Retinal pigment epithelial cell (primary cell): ENCODE results near the gene RNLS.

ENCODE experiments used
- DNase-seq: peaks from one replicate; pipeline ENCODE4 v3.0.0-alpha.2; 2010; ENCODE audit warnings: low read depth
- H3K4me3 ChIP-seq: 2 replicates; pipeline ENCODE4 v1.5.1; 2011; ENCODE audit warnings: mild to moderate bottlenecking, low read length, control low read depth, moderate library complexity
- CTCF ChIP-seq: conservative IDR thresholded peaks from 2 replicates; pipeline ENCODE4 v1.5.1; 2011; ENCODE audit warnings: low read depth, low read length, control low read depth, inconsistent platforms

The RNLS gene

GRCh38 chr10:88322324-88323063, 260.6 kb downstream of the RNLS start:
- DNase-seq, result no peak

GRCh38 chr10:88319960-88320517, 263.1 kb downstream of the RNLS start:
- no peak for TF ChIP-seq CTCF
- no peak for DNase-seq
- no peak overlapping the region for H3K4me3 ChIP-seq

More at GRCh38 chr10:88322324-88323063, 260.6 kb downstream of the RNLS start:
- TF ChIP-seq CTCF, result no peak
- no peak overlapping the region for H3K4me3 ChIP-seq

- DNase-seq, result no peak
- TF ChIP-seq CTCF, result peak; percentile 11
- H3K4me3 ChIP-seq, result no peak overlapping the region
These were observed 264.3 kb downstream of the RNLS start for GRCh38 chr10:88318803-88319202.

- peak; percentile 14 for DNase-seq
- no peak overlapping the region for H3K4me3 ChIP-seq
- no peak for TF ChIP-seq CTCF
These were observed 266.0 kb downstream of the RNLS start for GRCh38 chr10:88317099-88317498.

GRCh38 chr10:88316292-88316861, 266.7 kb downstream of the RNLS start:
- no peak for DNase-seq
- H3K4me3 ChIP-seq, result no peak overlapping the region
- TF ChIP-seq CTCF, result no peak

GRCh38 chr10:88315755-88316154, 267.4 kb downstream of the RNLS start:
- no peak for TF ChIP-seq CTCF

GRCh38 chr10:88314362-88314761, 268.8 kb downstream of the RNLS start:
- DNase-seq, result no peak
- no peak for TF ChIP-seq CTCF
- no peak overlapping the region for H3K4me3 ChIP-seq

More at GRCh38 chr10:88315755-88316154, 267.4 kb downstream of the RNLS start:
- DNase-seq, result no peak
- no peak overlapping the region for H3K4me3 ChIP-seq
